SH-SY5Y (cell line): Measurements from ENCODE around the gene POLH.

Source experiments
- GATA2 ChIP-seq: IDR thresholded peaks from 2 replicates; pipeline ENCODE4 v1.6.1; 2011; ENCODE audit warnings: mild to moderate bottlenecking, low read depth, low read length
- GATA3 ChIP-seq: IDR thresholded peaks from 2 replicates; pipeline ENCODE4 v1.6.1; 2011; ENCODE audit warnings: low read depth, mild to moderate bottlenecking, low read length, moderate library complexity

GRCh38 chr6:43621836-43622180 lies 45.8 kb downstream of the POLH start:
- TF ChIP-seq GATA2 (no peak), GATA3 (no peak)
